ENCODE measurements around the gene POC1A. TPM values are rescaled to one million over a fixed set of nuclear protein-coding genes. Genes with fewer than 3 reads are reported as not detected.
"Not testable (repeated sequence)": the region's sequence is repeated elsewhere in the genome, so short reads cannot be mapped to it uniquely, and the experiment has no call there.

The POC1A gene
- total RNA-seq, 2 donors from 2014 or later = 28.6 to 39.0 TPM

DNA sequence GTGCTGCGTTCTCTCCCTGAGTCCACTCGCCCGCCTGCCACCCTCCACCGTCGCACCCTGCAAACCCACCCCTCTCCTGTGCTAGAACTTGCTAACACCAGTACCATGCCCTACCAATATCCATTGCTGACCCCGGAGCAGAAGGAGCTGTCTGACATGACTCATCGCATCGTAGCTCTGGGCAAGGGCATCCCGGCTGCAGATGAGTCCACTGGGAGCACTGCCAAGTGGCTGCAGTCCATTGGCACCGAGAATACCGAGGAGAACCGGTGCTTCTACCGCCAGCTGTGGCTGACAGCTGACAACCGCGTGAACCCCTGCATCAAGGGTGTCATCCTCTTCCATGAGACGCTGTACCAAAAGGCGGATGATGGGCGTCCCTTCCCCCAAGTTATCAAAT lies 38.8 kb upstream of the POC1A start:
- H3K27me3 Mint-ChIP-seq (ENCODE audit: low read depth) = no peaks in the 10 kb centered on the region
- peaks cover 21% of the 10 kb centered on the region for H3K4me1 Mint-ChIP-seq (ENCODE audit: low read depth)
- H3K9me3 Mint-ChIP-seq = no peaks in the 10 kb centered on the region
- H3K4me3 Mint-ChIP-seq = no peak overlapping the region
- ATAC-seq (replicated peaks in 1 of 2) (no peak), DNase-seq (no peak)
- no peaks in the 10 kb centered on the region for H3K36me3 Mint-ChIP-seq (ENCODE audit: insufficient read depth in 2 of 2)
- H3K27ac Mint-ChIP-seq = no peak overlapping the region

- H3K4me3 Mint-ChIP-seq = no peak overlapping the region
- DNase-seq = no peak
- no peak for ATAC-seq (replicated peaks in 1 of 2)
- H3K36me3 Mint-ChIP-seq (ENCODE audit: insufficient read depth in 2 of 2) = no peaks in the 10 kb centered on the region
- no peaks in the 10 kb centered on the region for H3K9me3 Mint-ChIP-seq
- H3K4me1 Mint-ChIP-seq (ENCODE audit: low read depth) = peaks cover 8% of the 10 kb centered on the region
- no peaks in the 10 kb centered on the region for H3K27me3 Mint-ChIP-seq (ENCODE audit: low read depth)
- H3K27ac Mint-ChIP-seq = no peak overlapping the region
Measured at GRCh38 chr3:52191663-52192062, 37.4 kb upstream of the POC1A start.

DNA sequence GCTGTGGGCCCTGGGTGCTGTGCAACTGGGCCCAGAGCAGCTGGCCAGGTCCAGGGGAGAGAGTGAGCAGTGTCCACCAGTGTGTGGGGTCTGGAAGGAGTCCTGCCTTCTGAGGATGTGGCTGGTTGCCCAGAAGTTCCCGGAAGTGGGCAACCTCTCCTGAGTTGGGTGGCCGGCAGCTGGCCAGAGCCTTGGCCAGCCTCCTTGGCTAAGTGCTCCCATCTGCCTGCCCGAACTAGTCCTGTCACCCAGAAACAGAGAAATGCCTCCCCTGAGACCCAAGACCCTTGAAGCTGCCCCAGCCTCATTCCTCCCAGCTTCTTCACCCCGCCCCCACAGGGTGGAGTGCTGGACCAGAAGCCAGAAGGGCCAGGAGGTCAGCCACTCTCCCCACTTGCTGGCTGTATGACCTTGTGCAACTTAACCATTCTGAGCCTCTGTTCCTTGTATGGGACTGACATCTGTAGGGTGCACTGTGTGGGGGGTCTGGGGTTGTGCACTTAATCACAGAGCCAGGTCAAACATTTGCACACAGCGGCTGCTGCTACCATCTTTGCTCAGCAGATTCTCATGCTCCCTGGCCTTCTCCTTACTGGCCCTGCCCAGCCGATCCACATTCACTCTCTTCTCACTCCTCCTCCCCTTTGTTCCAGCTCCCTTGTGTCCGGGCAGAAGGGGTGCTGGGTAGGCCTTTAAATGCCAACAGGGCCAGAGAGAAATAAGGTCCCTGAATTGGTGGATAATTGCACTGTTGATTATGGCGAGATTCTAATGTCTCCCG lies 36.3 kb upstream of the POC1A start:
- no peaks in the 10 kb centered on the region for H3K36me3 Mint-ChIP-seq (ENCODE audit: insufficient read depth in 2 of 2)
- ATAC-seq (replicated peaks in 1 of 2) (no peak), DNase-seq (no peak)
- H3K27ac Mint-ChIP-seq = no peak overlapping the region
- H3K27me3 Mint-ChIP-seq (ENCODE audit: low read depth) = no peaks in the 10 kb centered on the region
- no peak overlapping the region for H3K4me3 Mint-ChIP-seq
- no peaks in the 10 kb centered on the region for H3K9me3 Mint-ChIP-seq
- no peaks in the 10 kb centered on the region for H3K4me1 Mint-ChIP-seq (ENCODE audit: low read depth)

DNA sequence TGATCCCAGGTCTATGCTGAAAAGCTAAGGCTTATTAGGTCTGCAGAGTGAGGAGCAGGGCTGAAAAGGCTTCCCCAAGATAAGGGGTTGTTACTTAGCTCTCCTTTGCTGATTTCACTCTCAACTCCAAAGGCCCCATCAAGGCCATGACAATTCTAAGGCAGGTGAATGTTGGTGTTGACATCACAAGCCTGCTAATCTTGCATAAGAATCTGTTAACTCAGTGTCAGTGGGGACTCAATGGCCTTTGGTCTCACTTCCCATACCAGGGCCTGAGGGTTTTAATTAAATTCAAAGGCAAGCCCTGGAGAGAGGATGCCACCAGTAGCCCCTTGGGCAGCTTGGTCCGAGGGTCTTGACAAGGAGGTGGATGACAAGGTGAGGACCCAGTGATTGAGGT lies 34.3 kb upstream of the POC1A start:
- ATAC-seq (replicated peaks in 1 of 2) (no peak), DNase-seq (no peak)
- H3K27me3 Mint-ChIP-seq (ENCODE audit: low read depth) = no peaks in the 10 kb centered on the region
- no peak overlapping the region for H3K27ac Mint-ChIP-seq
- H3K36me3 Mint-ChIP-seq (ENCODE audit: insufficient read depth in 2 of 2) = no peaks in the 10 kb centered on the region
- no peak overlapping the region for H3K4me3 Mint-ChIP-seq
- H3K9me3 Mint-ChIP-seq = no peaks in the 10 kb centered on the region
- no peaks in the 10 kb centered on the region for H3K4me1 Mint-ChIP-seq (ENCODE audit: low read depth)

- no peak overlapping the region for H3K27ac Mint-ChIP-seq
- no peaks in the 10 kb centered on the region for H3K36me3 Mint-ChIP-seq (ENCODE audit: insufficient read depth in 2 of 2)
- H3K4me3 Mint-ChIP-seq = no peak overlapping the region
- ATAC-seq (replicated peaks in 1 of 2) (no peak), DNase-seq (no peak)
- no peaks in the 10 kb centered on the region for H3K9me3 Mint-ChIP-seq
- no peaks in the 10 kb centered on the region for H3K4me1 Mint-ChIP-seq (ENCODE audit: low read depth)
- no peaks in the 10 kb centered on the region for H3K27me3 Mint-ChIP-seq (ENCODE audit: low read depth)
Measured at GRCh38 chr3:52186729-52187128, 32.5 kb upstream of the POC1A start.

DNA sequence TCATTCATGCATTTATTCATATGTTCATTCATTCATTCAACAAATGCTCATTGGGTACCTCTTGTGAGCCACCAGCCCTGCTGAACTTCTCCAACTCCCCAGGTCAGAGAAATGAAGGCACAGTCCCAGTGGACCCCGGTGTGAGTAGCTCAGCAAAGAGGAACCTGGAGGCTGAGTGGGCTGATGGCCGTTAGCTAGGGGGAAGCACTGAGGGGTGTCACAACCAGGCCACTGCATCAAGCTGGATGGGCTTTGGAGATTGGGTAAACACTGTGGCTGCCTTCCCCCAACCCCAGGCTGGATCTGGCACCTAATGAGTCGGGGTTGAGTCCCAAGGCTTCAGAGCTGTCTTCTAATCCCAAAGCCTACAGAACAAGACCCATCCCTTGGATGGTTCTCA lies 31.6 kb upstream of the POC1A start:
- H3K27ac Mint-ChIP-seq = no peak overlapping the region
- ATAC-seq (replicated peaks in 1 of 2) (no peak), DNase-seq (no peak)
- H3K4me3 Mint-ChIP-seq = no peak overlapping the region
- no peaks in the 10 kb centered on the region for H3K4me1 Mint-ChIP-seq (ENCODE audit: low read depth)
- no peaks in the 10 kb centered on the region for H3K9me3 Mint-ChIP-seq
- no peaks in the 10 kb centered on the region for H3K36me3 Mint-ChIP-seq (ENCODE audit: insufficient read depth in 2 of 2)
- no peaks in the 10 kb centered on the region for H3K27me3 Mint-ChIP-seq (ENCODE audit: low read depth)

DNA sequence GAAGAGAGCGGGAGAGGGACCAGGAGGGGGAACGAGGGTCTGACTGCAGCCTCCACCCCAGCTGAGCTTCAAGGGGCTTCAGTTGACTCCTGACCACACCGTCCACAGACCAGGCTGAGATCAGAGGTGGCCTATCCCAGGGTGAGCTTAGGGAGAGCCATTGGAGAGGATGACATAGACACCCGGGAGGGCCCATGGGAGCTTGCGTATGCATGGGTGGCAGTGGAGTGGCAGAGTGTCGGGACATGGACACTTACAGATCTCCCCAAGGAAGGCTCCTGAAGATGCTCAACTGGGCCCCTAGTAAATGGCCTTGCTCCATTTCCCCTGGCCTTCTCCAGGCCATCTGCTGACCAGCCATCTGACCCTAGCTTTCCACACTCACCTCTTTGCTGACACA lies 31.1 kb upstream of the POC1A start:
- H3K9me3 Mint-ChIP-seq = no peaks in the 10 kb centered on the region
- H3K27me3 Mint-ChIP-seq (ENCODE audit: low read depth) = no peaks in the 10 kb centered on the region
- H3K27ac Mint-ChIP-seq = no peak overlapping the region
- DNase-seq (no peak), ATAC-seq (replicated peaks in 1 of 2) (no peak)
- no peaks in the 10 kb centered on the region for H3K36me3 Mint-ChIP-seq (ENCODE audit: insufficient read depth in 2 of 2)
- H3K4me3 Mint-ChIP-seq = no peak overlapping the region
- H3K4me1 Mint-ChIP-seq (ENCODE audit: low read depth) = no peaks in the 10 kb centered on the region

- Mint-ChIP-seq H3K4me1 (ENCODE audit: low read depth) (no peaks in the 10 kb centered on the region), H3K36me3 (ENCODE audit: insufficient read depth in 2 of 2) (no peaks in the 10 kb centered on the region), H3K27me3 (ENCODE audit: low read depth) (no peaks in the 10 kb centered on the region), H3K4me3 (no peak overlapping the region), H3K27ac (no peak overlapping the region), H3K9me3 (no peaks in the 10 kb centered on the region)
- ATAC-seq (replicated peaks in 1 of 2) (no peak), DNase-seq (no peak)
Measured at GRCh38 chr3:52184690-52185089, 30.5 kb upstream of the POC1A start.

GRCh38 chr3:52183786-52184445 lies 29.7 kb upstream of the POC1A start:
- Mint-ChIP-seq H3K4me3 (no peak overlapping the region), H3K27ac (no peak overlapping the region), H3K4me1 (ENCODE audit: low read depth) (no peaks in the 10 kb centered on the region), H3K27me3 (ENCODE audit: low read depth) (no peaks in the 10 kb centered on the region), H3K9me3 (no peaks in the 10 kb centered on the region), H3K36me3 (ENCODE audit: insufficient read depth in 2 of 2) (no peaks in the 10 kb centered on the region)
- no peak for ATAC-seq (replicated peaks in 1 of 2)
- DNase-seq = no peak

GRCh38 chr3:52182691-52183090 lies 28.5 kb upstream of the POC1A start:
- DNase-seq (no peak), ATAC-seq (replicated peaks in 1 of 2) (no peak)
- Mint-ChIP-seq H3K27me3 (ENCODE audit: low read depth) (no peaks in the 10 kb centered on the region), H3K9me3 (no peaks in the 10 kb centered on the region), H3K27ac (no peak overlapping the region), H3K4me3 (no peak overlapping the region), H3K4me1 (ENCODE audit: low read depth) (no peaks in the 10 kb centered on the region), H3K36me3 (ENCODE audit: insufficient read depth in 2 of 2) (no peaks in the 10 kb centered on the region)

DNA sequence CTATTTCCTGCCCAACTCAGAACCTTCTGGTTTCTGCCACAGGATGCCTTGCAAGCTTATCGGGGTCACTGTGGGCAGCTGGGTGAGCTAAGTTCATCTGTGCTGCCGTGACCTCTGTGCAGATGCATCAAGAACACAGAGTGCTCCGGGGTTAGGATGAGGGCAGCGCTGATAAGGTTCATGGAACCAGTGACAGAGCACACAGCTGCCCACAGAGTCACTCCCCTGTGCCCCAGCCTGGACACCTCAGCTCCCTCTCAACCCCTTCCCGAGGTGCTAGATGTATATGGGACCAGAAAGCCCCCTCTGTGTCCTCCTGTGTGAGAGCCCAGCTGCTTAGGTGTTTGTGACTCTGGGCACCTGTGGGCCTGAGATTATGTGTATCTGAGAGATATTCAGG lies 28.0 kb upstream of the POC1A start:
- ATAC-seq (replicated peaks in 1 of 2) (peak in 1 of 2 donors; percentile 42), DNase-seq (no peak)
- H3K9me3 Mint-ChIP-seq = no peaks in the 10 kb centered on the region
- no peaks in the 10 kb centered on the region for H3K36me3 Mint-ChIP-seq (ENCODE audit: insufficient read depth in 2 of 2)
- H3K27me3 Mint-ChIP-seq (ENCODE audit: low read depth) = no peaks in the 10 kb centered on the region
- no peaks in the 10 kb centered on the region for H3K4me1 Mint-ChIP-seq (ENCODE audit: low read depth)
- no peak overlapping the region for H3K4me3 Mint-ChIP-seq
- H3K27ac Mint-ChIP-seq = no peak overlapping the region

DNA sequence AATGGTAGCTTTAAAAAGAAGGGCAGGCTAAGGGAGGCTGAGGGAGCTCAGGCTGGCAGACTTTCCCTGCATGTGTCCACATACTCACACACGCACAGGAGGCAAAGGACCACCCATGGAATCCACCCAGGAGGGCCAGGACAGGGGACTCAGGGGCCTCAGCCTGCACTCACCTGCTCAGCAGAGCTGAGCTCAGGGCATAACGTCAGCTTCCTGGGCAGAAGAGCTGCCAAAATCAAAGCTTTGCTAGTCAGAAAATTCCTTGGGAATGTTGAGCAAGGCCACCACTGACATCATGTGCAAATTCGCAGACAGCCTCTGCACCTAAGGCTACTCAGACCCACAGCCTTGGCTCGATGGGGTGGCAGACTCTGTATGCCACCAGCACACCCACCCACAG lies 27.3 kb upstream of the POC1A start:
- H3K27ac Mint-ChIP-seq = no peak overlapping the region

DNA sequence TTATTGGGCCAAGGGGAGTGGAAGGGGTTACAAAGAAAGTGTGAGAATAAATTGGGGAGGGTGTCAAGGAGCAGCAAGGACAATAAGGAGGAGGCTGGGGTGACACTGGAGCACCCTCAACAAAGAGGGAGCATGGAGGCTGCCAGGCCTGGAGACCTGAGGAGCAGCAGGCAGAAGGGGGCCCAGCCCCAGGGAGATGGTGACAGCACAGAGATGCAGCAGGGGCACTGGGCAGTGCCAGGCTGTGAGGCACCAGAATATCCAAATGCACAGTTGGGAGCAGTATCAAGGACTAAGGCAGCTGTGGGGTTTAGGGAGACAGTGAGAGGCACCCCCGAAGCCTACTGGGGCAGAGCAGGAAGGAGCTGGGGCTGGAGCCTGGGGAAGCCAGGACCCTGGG lies 24.3 kb upstream of the POC1A start:
- Mint-ChIP-seq H3K27ac (no peak overlapping the region), H3K36me3 (ENCODE audit: insufficient read depth in 2 of 2) (no peaks in the 10 kb centered on the region), H3K4me3 (no peak overlapping the region), H3K27me3 (ENCODE audit: low read depth) (no peaks in the 10 kb centered on the region), H3K4me1 (ENCODE audit: low read depth) (no peaks in the 10 kb centered on the region), H3K9me3 (no peaks in the 10 kb centered on the region)
- DNase-seq = no peak
- no peak for ATAC-seq (replicated peaks in 1 of 2)

More for the DNA sequence above, 27.3 kb upstream of the POC1A start:
- DNase-seq (no peak), ATAC-seq (replicated peaks in 1 of 2) (no peak)
- Mint-ChIP-seq H3K9me3 (no peaks in the 10 kb centered on the region), H3K4me3 (no peak overlapping the region), H3K36me3 (ENCODE audit: insufficient read depth in 2 of 2) (no peaks in the 10 kb centered on the region), H3K27me3 (ENCODE audit: low read depth) (no peaks in the 10 kb centered on the region), H3K4me1 (ENCODE audit: low read depth) (no peaks in the 10 kb centered on the region)

GRCh38 chr3:52178126-52178525 lies 23.9 kb upstream of the POC1A start:
- H3K36me3 Mint-ChIP-seq (ENCODE audit: insufficient read depth in 2 of 2); ATAC-seq (replicated peaks in 1 of 2); H3K4me1 Mint-ChIP-seq (ENCODE audit: low read depth); H3K9me3 Mint-ChIP-seq; DNase-seq; H3K27me3 Mint-ChIP-seq (ENCODE audit: low read depth); H3K27ac Mint-ChIP-seq; H3K4me3 Mint-ChIP-seq: not testable (repeated sequence)

All from activated T-cell treated with anti-CD3 and anti-CD28 coated beads, Interleukin-2, amount 50 U/mL, for 72 hours (primary cell).